Kidney epithelial cell (primary cell): Measurements from ENCODE around the gene ARTN. TPM values are rescaled to one million over a fixed set of nuclear protein-coding genes. Genes with fewer than 3 reads are reported as not detected.

Experiments
- DNase-seq: peaks from one replicate; pipeline ENCODE4 v3.0.0-alpha.2; 2010; ENCODE audit warnings: low read depth
- H3K27me3 ChIP-seq: 2 replicates; pipeline ENCODE4 v1.6.0; 2011; ENCODE audit warnings: low read length; ENCODE audit not compliant: control insufficient read depth, insufficient read depth
- H3K36me3 ChIP-seq: 2 replicates; pipeline ENCODE4 v1.5.1; 2011; ENCODE audit warnings: low read length; ENCODE audit not compliant: control insufficient read depth, insufficient read depth
- H3K4me3 ChIP-seq: 2 replicates; pipeline ENCODE4 v1.5.1; 2011; ENCODE audit warnings: low read depth, mild to moderate bottlenecking, control low read depth, low read length
- CTCF ChIP-seq: IDR thresholded peaks from 2 replicates; pipeline ENCODE4 v1.5.1; 2011; ENCODE audit warnings: mild to moderate bottlenecking, moderate library complexity, low read length, control low read depth, inconsistent platforms; ENCODE audit not compliant: insufficient read depth, poor library complexity, severe bottlenecking
- total RNA-seq: library from RNA; depleted of rRNA; stranded (reverse); fragments of >200 nt; gene quantifications from 2 replicates; pipeline ENCODE4 v1.2.3, GENCODE V29; 2015

Gene ARTN
- total RNA-seq, 1 donor from 2014 or later, result 4.7 TPM

- Histone ChIP-seq H3K4me3 (no peak overlapping the region), H3K27me3 (no peaks in the 10 kb centered on the region), H3K36me3 (no peaks in the 10 kb centered on the region)
- no peak for TF ChIP-seq CTCF
- no peak for DNase-seq
Observed at GRCh38 chr1:43914576-43915525, 18.8 kb upstream of the ARTN start.

GRCh38 chr1:43919906-43920305 is 13.7 kb upstream of the ARTN start:
- H3K4me3 ChIP-seq, result no peak overlapping the region
- TF ChIP-seq CTCF, result no peak
- H3K36me3 ChIP-seq, result no peaks in the 10 kb centered on the region
- no peaks in the 10 kb centered on the region for H3K27me3 ChIP-seq
- DNase-seq, result no peak

- H3K4me3 ChIP-seq, result no peak overlapping the region
- H3K27me3 ChIP-seq, result no peaks in the 10 kb centered on the region
- H3K36me3 ChIP-seq, result no peaks in the 10 kb centered on the region
- TF ChIP-seq CTCF, result no peak
- DNase-seq, result no peak
Observed at GRCh38 chr1:43921022-43921421, 12.6 kb upstream of the ARTN start.

GRCh38 chr1:43924516-43924915 is 9.1 kb upstream of the ARTN start:
- no peaks in the 10 kb centered on the region for H3K27me3 ChIP-seq
- no peak overlapping the region for H3K4me3 ChIP-seq
- H3K36me3 ChIP-seq, result no peaks in the 10 kb centered on the region
- TF ChIP-seq CTCF, result no peak
- no peak for DNase-seq

GRCh38 chr1:43925846-43926245 is 7.8 kb upstream of the ARTN start:
- H3K27me3 ChIP-seq, result no peaks in the 10 kb centered on the region

More at GRCh38 chr1:43925846-43926245, 7.8 kb upstream of the ARTN start:
- Histone ChIP-seq H3K4me3 (no peak overlapping the region), H3K36me3 (peaks cover 3% of the 10 kb centered on the region)
- DNase-seq, result no peak
- no peak for TF ChIP-seq CTCF
